GM20000 (cell line): ENCODE data around the gene SDK2.

ENCODE experiments used
- DNase-seq: peaks from one replicate; pipeline ENCODE4 v3.0.0; 2012; ENCODE audit warnings: low spot score
- TF ChIP-seq, protein P1 (sequence below): IDR thresholded peaks from 2 replicates; pipeline ENCODE4 v1.5.1; 2012; ENCODE audit warnings: mild to moderate bottlenecking, control low read depth; ENCODE audit errors: extremely low read depth, missing control alignments

Gene SDK2

GRCh38 chr17:73592501-73592961 lies 51.7 kb downstream of the SDK2 start:
- no peak for DNase-seq
- TF ChIP-seq, protein P1, sequence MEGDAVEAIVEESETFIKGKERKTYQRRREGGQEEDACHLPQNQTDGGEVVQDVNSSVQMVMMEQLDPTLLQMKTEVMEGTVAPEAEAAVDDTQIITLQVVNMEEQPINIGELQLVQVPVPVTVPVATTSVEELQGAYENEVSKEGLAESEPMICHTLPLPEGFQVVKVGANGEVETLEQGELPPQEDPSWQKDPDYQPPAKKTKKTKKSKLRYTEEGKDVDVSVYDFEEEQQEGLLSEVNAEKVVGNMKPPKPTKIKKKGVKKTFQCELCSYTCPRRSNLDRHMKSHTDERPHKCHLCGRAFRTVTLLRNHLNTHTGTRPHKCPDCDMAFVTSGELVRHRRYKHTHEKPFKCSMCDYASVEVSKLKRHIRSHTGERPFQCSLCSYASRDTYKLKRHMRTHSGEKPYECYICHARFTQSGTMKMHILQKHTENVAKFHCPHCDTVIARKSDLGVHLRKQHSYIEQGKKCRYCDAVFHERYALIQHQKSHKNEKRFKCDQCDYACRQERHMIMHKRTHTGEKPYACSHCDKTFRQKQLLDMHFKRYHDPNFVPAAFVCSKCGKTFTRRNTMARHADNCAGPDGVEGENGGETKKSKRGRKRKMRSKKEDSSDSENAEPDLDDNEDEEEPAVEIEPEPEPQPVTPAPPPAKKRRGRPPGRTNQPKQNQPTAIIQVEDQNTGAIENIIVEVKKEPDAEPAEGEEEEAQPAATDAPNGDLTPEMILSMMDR, result no peak

GRCh38 chr17:73592079-73592415 lies 52.2 kb downstream of the SDK2 start:
- TF ChIP-seq, protein P1, result no peak
- DNase-seq, result no peak

- TF ChIP-seq, protein P1, result no peak
Observed at GRCh38 chr17:73591296-73592078, 52.8 kb downstream of the SDK2 start.

DNA sequence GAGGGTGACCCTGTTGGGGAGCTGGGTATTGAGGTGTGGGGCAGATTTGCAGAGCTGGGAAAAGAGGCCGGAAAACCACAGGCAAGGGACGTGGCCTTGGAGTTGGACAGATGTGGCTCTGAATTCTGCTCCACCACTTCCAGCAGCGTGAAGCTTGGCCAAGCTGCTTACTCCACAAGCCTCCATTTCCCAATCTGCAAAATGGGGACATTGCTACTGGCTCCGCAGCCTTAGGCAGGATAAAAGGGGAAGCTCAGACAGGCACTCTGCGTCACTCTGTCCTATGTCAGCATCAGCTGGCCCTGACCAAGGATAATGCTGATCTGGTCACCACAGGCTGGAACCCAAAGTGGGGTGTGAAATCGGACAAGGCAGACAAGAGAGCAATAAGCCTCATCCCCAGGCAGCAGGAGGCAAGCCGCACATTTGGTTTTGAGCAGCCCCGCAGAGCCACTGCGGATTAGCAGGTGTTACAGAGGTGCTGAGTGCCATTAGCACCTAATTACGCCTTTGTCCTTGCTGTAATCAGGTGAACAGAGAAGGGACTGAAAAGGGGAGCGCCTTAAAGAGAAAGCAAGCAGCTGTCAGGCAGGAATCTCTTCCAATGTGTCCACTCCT lies 54.8 kb downstream of the SDK2 start:
- no peak for DNase-seq
- TF ChIP-seq, protein P1, result no peak

More at GRCh38 chr17:73591296-73592078, 52.8 kb downstream of the SDK2 start:
- peak; percentile 56 for DNase-seq

GRCh38 chr17:73588891-73589290 lies 55.4 kb downstream of the SDK2 start:
- no peak for DNase-seq
- TF ChIP-seq, protein P1, result no peak

GRCh38 chr17:73588301-73588846 lies 55.9 kb downstream of the SDK2 start:
- TF ChIP-seq, protein P1, result no peak
- DNase-seq, result no peak
